GM19463 (cell line): ENCODE results near the gene RNF169.

Experiments
- ATAC-seq: cut with Tn5 transposase; IDR thresholded peaks from one replicate; pipeline ENCODE4 v1.9.1; 2021; ENCODE audit warnings: mild to moderate bottlenecking, moderate library complexity; ENCODE audit not compliant: unreplicated experiment

The RNF169 gene

DNA sequence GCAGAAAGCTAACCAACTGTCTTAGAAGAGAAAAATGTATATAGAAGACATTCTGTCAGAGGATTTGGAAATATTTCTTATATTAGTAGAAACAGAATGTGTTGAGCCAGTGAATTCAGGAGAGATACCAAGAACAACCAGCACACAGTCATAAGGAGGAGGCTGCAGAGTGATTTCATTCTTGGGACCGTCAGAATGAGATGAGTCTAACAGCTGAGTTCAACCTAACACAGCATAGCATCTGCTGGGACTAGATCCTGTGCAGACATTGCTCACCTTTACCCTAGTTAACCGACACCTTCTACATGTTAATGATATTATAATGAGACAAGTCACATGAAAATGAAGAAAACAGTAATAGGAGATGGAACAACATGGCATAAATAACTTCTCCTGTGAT is 114.8 kb downstream of the RNF169 start:
- no peak for ATAC-seq

DNA sequence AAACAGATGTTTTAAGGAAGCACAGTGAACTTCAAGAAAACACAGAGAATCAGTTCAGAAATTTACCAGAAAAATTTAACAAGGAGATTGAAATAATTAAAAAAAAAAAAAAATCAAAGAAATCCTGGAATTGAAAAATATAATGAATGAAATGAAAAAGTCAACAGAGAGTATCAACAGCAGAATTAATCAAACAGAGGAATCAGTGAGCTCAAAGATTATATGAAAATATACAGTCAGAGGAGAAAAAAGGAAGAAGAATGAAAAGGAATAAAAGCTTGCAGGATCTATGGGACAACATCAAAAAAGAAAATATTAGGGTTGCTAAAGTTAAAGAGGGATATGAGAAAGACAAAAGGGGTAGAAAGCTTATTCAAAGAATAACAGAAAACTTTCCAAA is 117.9 kb downstream of the RNF169 start:
- no peak for ATAC-seq

DNA sequence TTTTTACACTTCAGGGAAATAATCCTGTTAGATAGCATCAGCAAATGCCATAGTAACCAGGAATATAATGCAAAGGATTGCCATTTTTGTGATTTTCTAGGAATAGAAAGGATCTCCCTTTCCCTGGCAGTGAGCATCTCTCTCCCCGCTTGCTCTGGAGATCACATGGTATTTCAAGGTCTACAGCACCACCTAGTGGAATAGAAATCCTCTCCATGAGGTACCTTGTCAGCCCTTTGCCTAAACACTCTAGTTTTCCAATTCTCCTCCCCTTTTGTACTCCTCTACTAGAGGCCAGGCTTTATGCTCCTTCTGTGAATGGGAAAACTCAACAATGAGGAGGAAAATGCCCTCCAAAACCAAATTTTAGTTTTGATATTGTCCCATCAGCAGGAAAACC is 121.8 kb downstream of the RNF169 start:
- ATAC-seq: no peak

DNA sequence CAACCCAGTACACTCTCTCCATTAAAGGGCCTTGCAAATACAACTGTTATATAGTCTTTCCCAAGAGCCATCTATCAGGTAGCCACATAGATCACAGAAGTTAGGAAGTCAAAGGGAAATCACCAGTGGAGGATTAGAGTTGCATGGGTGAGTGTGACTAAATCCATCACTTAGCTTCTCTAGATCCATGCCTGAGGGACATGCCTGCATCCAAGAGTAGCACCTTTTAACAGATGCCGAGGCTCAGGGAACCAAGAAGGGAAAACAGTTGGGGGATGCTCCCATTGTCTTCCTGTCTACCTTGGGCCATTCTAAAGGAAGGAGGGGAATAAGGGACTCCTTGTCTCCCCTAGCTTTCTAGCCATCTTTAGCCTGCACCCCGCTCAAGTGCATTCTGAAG is 122.4 kb downstream of the RNF169 start:
- no peak for ATAC-seq

DNA sequence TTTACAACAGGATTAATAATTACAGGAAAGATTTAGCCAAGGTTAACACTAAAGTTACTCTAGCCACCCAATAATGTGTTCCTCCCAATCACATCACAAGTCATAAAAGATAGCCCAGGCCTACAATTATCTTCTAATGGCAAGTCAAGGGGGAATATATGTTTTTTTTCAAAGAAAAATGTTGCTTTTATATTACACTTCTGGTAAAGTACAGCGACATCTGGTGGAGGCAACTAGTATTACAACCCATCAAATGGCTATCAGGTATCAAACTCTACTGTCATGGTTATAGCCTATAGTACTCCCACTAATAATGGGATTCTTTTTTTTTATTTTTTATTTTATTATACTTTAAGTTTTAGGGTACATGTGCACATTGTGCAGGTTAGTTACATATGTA is 128.5 kb downstream of the RNF169 start:
- ATAC-seq: no peak
